BJ (cell line): Measurements from ENCODE around the gene C11orf91. TPM values are rescaled to one million over a fixed set of nuclear protein-coding genes. Genes with fewer than 3 reads are reported as not detected.
"Not testable (repeated sequence)": the region's sequence is repeated elsewhere in the genome, so short reads cannot be mapped to it uniquely, and the experiment has no call there.

Experiments used
- CTCF ChIA-PET: fragments of 350-600 bp; formaldehyde crosslinking; extraction: SDS; loops from one replicate; lab custom pipeline; 2021; ENCODE audit warnings: antibody characterized with exemption, inconsistent platforms; lab: Yijun Ruan, JAX
- POLR2A ChIA-PET: fragments of 300-600 bp; sonication (Branson Sonifier 250); formaldehyde crosslinking; extraction: SDS; loops from one replicate; lab custom pipeline; 2021; ENCODE audit warnings: antibody characterized with exemption; lab: Charles Lee
- DNase-seq: peaks from one replicate; pipeline ENCODE4 v3.0.0-alpha.2; 2011; ENCODE audit warnings: low read depth
- H3K27me3 ChIP-seq: 2 replicates; pipeline ENCODE4 v1.6.0; 2011; ENCODE audit warnings: low read length; ENCODE audit not compliant: control insufficient read depth, insufficient read depth
- H3K36me3 ChIP-seq: 2 replicates; pipeline ENCODE4 v1.5.1; 2011; ENCODE audit warnings: low read length; ENCODE audit not compliant: control insufficient read depth, insufficient read depth
- H3K4me3 ChIP-seq: 2 replicates; pipeline ENCODE4 v1.5.1; 2011; ENCODE audit warnings: low read depth, mild to moderate bottlenecking, control low read depth, low read length
- polyA plus RNA-seq: library from polyadenylated mRNA; depleted of rRNA; stranded (reverse); fragments of >200 nt; gene quantifications from 2 replicates; pipeline ENCODE4 v1.2.3, GENCODE V29; 2011
- TF ChIP-seq, protein P1 (sequence below): IDR thresholded peaks from 2 replicates; pipeline ENCODE4 v1.5.1; 2011; ENCODE audit warnings: low read depth, mild to moderate bottlenecking, control low read depth, inconsistent platforms, low read length, moderate library complexity; ENCODE audit not compliant: insufficient read depth

The C11orf91 gene
- polyA plus RNA-seq, 1 experiment = not detected

DNA sequence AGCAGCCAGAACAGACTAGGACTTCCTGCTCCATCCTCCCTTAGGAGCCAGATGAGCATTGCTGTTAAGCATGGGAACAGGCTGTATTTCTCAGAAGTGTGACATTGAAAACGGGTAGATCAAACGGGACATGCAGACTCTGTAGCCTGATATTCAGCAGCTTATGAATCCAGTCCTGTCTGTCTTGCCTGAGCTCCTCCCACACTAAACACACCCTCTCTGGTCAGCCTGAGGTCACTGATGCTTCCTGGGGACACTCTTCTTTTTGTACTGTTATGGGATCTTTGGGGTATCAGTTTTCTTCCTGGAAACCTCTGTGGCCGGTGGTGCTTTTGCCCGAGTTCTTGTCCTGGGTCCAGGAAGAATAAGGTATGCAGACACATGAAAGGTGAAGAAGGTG, 35.8 kb downstream of the C11orf91 start:
- POLR2A ChIA-PET = no interaction called here
- Histone ChIP-seq H3K36me3 (no peaks in the 10 kb centered on the region; the same call in none of the 2 replicates), H3K4me3 (no peak overlapping the region), H3K27me3 (no peaks in the 10 kb centered on the region)
- CTCF ChIA-PET = no interaction called here
- TF ChIP-seq, protein P1, sequence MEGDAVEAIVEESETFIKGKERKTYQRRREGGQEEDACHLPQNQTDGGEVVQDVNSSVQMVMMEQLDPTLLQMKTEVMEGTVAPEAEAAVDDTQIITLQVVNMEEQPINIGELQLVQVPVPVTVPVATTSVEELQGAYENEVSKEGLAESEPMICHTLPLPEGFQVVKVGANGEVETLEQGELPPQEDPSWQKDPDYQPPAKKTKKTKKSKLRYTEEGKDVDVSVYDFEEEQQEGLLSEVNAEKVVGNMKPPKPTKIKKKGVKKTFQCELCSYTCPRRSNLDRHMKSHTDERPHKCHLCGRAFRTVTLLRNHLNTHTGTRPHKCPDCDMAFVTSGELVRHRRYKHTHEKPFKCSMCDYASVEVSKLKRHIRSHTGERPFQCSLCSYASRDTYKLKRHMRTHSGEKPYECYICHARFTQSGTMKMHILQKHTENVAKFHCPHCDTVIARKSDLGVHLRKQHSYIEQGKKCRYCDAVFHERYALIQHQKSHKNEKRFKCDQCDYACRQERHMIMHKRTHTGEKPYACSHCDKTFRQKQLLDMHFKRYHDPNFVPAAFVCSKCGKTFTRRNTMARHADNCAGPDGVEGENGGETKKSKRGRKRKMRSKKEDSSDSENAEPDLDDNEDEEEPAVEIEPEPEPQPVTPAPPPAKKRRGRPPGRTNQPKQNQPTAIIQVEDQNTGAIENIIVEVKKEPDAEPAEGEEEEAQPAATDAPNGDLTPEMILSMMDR = no peak
- DNase-seq = no peak

DNA sequence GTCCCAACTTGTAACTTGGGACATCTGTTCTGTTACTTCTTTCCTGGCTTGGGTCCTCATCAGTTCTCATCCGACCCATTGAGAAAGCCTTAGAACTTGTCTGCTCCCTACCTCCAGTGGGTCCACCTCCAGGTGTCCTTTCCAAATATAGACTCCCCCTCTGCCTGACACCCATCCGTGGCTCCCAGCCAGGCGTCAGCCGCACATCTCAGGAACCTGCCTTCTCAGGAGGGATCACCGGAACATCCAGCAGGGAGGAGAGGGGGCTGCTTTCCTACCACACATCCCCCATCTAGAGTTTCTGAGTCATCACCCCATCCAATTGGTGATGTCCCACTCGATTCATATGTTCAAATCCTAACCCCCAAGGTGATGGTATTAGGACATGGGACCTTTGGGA, 36.5 kb downstream of the C11orf91 start:
- DNase-seq = no peak
- TF ChIP-seq, protein P1 = no peak
- H3K36me3 ChIP-seq = no peaks in the 10 kb centered on the region; the same call in none of the 2 replicates
- no peaks in the 10 kb centered on the region for H3K27me3 ChIP-seq
- ChIA-PET POLR2A (no interaction called here), CTCF (no interaction called here)
- no peak overlapping the region for H3K4me3 ChIP-seq

DNA sequence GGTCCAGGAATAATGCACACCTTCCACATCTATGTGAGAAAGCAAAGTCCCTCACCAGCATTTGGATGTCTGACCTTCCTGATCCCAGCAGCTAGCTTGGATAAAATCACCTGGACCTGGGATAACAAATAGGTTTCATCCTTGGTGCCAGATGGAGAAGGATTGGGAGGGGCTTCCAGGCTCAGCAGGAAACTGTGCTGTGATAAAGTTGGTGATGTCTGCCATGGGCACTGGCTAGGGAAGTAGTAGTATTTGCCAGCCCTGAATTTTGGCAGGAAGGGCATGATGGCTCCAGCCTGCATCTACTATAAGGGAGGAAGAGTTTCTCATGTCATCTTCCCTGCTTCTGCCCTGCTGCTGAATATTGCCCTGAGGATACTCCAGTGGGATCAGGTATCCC, 37.5 kb downstream of the C11orf91 start:
- TF ChIP-seq, protein P1 = no peak
- H3K4me3 ChIP-seq = no peak overlapping the region
- POLR2A ChIA-PET = interaction anchor here (0.6 kb wide), 1 partner anchor 754 kb away, joined by 6 read pairs; no protein-coding TSS in a partner anchor
- no peaks in the 10 kb centered on the region for H3K27me3 ChIP-seq
- H3K36me3 ChIP-seq = no peaks in the 10 kb centered on the region; the same call in 1 of the 2 replicates
- no peak for DNase-seq
- CTCF ChIA-PET = interaction anchor here (0.7 kb wide), 1 partner anchor 12 kb away, joined by 3 read pairs; no protein-coding TSS in a partner anchor

DNA sequence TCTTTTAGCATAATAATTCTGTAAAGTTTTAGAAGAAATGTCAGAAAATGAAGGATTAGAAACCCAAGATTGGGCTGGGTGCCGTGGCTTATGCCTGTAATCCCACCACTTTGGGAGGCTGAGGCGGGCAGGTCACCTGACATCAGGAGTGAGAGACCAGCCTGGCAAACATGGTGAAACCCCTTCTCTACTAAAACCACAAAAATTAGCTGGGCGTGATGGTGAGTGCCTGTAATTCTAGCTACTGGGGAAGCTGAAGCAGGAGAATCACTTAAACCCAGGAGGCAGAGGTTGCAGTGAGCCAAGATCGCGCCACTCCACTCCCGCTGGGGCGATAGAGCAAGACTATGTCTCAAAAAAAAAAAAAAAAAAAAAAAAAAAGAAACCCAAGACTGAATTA, 39.1 kb downstream of the C11orf91 start:
- DNase-seq, H3K27me3 ChIP-seq, H3K36me3 ChIP-seq, POLR2A ChIA-PET, H3K4me3 ChIP-seq: not testable (repeated sequence)
- CTCF ChIA-PET = interaction anchor here (1.2 to 1.8 kb wide), 2 partner anchors 8 to 127 kb away, joined by 3 to 5 read pairs; no protein-coding TSS in a partner anchor

DNA sequence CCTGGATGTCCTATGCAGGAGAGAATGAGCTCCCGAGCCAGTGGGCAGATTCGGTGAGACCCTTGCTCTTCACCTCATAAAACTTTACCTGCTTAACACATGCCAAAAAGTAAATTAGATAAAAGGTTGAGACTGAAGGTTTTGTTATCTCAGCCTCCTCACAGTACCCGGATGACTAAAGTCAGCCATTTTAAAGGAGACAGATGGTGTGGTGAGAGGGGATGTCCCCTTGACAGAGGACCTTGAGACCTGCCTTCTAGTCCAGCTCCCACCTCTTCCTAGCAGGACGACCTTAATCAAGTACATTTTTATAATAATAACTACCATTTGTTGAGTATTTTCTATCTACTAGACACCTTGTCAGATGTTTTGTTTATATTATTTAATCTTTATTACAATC, 39.7 kb downstream of the C11orf91 start:
- CTCF ChIA-PET = interaction anchor here (1.2 to 1.8 kb wide), 2 partner anchors 9 to 126 kb away, joined by 3 to 5 read pairs; no protein-coding TSS in a partner anchor
- TF ChIP-seq, protein P1 = no peak
- Histone ChIP-seq H3K27me3 (no peaks in the 10 kb centered on the region), H3K36me3 (no peaks in the 10 kb centered on the region; the same call in 1 of the 2 replicates), H3K4me3 (no peak overlapping the region)
- POLR2A ChIA-PET = no interaction called here
- no peak for DNase-seq
